ENCODE measurements around the gene MCM5.
"Not testable (repeated sequence)": the region's sequence is repeated elsewhere in the genome, so short reads cannot be mapped to it uniquely, and the experiment has no call there.

Gene MCM5

GRCh38 chr22:35399678-35400500 is at the start of gene MCM5:
Gene MCM5 (plus strand): TSS chr22:35400140. CDS start chr22:35400439, 299 bp downstream.
- peak; percentile 98 for DNase-seq

- DNase-seq: peak; percentile 86
Observed at GRCh38 chr22:35350539-35351503, 49.1 kb upstream of the MCM5 start.

- peak; percentile 39 for DNase-seq
Observed at GRCh38 chr22:35352214-35353111, 47.5 kb upstream of the MCM5 start.

GRCh38 chr22:35353318-35353717 is 46.6 kb upstream of the MCM5 start:
- no peak for DNase-seq

GRCh38 chr22:35354068-35354467 is 45.9 kb upstream of the MCM5 start:
- no peak for DNase-seq

- DNase-seq: no peak
Observed at GRCh38 chr22:35357883-35358621, 41.9 kb upstream of the MCM5 start.

GRCh38 chr22:35359380-35360065 is 40.4 kb upstream of the MCM5 start:
- no peak for DNase-seq

GRCh38 chr22:35361001-35361558 is 38.9 kb upstream of the MCM5 start:
- DNase-seq: no peak

GRCh38 chr22:35363566-35364086 is 36.3 kb upstream of the MCM5 start:
- no peak for DNase-seq

GRCh38 chr22:35364230-35364629 is 35.7 kb upstream of the MCM5 start:
- DNase-seq: not testable (repeated sequence)

- no peak for DNase-seq
Observed at GRCh38 chr22:35367331-35367886, 32.5 kb upstream of the MCM5 start.

GRCh38 chr22:35368386-35368785 is 31.6 kb upstream of the MCM5 start:
- no peak for DNase-seq

- no peak for DNase-seq
Observed at GRCh38 chr22:35369996-35370395, 29.9 kb upstream of the MCM5 start.

GRCh38 chr22:35373781-35374180 is 26.2 kb upstream of the MCM5 start:
- no peak for DNase-seq

- no peak for DNase-seq
Observed at GRCh38 chr22:35375031-35375430, 24.9 kb upstream of the MCM5 start.

GRCh38 chr22:35375526-35375925 is 24.4 kb upstream of the MCM5 start:
- DNase-seq: no peak

GRCh38 chr22:35376728-35377472 is 23.0 kb upstream of the MCM5 start:
- peak; percentile 52 for DNase-seq

- no peak for DNase-seq
Observed at GRCh38 chr22:35377735-35378134, 22.2 kb upstream of the MCM5 start.

GRCh38 chr22:35378621-35379020 is 21.3 kb upstream of the MCM5 start:
- no peak for DNase-seq
